Fibroblast of gingiva (primary cell): ENCODE results near the gene ATXN10.

Experiments used
- DNase-seq: peaks from one replicate; pipeline ENCODE4 v3.0.0-alpha.2; 2011; ENCODE audit warnings: low read depth

The ATXN10 gene

DNA sequence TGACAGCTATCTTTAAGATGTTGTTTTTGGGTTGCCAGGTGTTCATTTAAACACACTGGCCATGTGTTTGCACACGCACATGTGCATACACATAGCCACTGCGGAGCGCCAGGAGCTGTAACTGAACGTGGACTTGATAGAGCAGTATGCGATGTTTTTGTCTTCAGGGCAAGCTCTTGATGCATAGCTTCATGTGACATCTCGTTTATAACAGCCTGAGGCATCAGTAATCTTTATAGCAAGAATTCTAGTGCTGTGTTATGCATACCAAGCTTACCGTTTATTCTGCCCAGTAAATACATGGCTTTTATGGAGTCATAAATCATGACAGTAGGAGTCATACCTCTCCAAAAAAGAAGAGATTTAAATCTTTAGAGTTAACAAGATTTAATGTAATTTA, 87.0 kb downstream of the ATXN10 start:
- DNase-seq = no peak

DNA sequence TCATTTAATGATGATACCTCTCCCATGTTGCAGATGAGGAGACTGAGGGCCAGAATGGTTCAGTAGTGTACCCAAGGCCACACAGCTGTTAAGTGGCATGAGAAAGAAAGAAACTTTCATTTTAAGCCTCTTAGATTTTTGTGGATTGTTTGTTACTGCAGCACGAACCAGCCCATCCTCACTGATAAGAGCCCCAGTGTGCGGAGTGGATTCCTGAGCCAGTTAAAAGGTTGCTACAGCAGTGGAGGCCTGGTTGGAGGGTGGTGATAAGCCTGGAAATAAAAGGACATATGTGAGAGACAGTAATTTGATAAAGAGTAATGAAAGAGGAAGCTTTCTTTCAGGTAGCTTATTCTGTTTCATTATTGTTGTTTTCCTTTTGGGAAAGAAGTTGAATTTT, 89.0 kb downstream of the ATXN10 start:
- DNase-seq = no peak

DNA sequence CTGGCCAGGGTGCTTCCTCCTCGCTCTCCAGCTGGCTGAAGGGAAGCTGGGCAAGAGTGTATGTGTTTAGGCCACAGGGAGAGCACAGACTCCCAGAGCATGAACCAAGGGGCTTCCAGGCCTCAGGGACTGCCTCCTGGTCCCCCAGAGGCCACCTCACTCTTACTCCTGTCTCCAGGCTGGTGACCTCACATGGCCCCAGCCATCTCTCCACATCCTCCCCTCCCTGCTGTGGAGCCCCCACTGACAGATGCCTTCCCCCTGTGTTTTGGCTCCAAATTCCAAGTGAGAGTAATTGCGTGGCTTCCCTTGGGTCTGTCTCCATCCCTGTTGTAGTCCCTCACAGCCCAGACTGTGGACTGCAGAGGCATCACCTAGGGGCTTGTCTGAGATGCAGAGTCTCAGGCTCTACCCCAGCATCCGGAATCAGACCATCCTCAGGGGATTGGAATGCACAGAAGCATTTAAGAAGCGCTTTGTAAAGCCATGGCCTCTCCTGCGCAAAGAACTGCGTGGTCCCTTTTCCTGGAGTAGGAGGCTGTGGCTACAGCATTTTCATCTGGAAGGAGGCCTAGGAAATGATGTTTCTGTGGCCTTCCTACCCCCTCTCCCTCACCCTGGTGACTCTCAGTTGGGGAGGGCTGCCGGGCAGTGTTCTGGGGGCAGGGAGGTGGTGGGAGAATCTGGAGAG, 91.1 kb downstream of the ATXN10 start:
- DNase-seq = no peak

DNA sequence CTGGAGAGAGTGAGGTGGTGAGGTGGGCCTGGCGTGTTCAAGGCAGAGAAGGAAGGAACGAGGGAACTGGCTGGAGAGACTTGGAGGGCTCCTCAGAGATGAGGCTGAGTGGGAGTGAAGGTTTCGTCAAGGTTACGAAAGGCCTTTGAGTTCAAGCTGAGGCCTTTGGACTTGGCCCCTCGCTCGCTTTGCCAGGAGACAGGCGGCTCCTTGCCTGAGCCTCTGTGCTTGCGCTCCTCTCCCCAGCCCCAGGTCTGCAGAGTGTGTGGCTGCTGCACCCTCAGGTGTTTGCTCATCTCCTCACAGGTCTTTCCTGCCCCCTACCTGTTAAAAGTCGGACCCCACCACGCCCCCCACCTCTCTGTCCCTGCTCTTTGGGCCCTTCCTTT, 91.6 kb downstream of the ATXN10 start:
- no peak for DNase-seq

DNA sequence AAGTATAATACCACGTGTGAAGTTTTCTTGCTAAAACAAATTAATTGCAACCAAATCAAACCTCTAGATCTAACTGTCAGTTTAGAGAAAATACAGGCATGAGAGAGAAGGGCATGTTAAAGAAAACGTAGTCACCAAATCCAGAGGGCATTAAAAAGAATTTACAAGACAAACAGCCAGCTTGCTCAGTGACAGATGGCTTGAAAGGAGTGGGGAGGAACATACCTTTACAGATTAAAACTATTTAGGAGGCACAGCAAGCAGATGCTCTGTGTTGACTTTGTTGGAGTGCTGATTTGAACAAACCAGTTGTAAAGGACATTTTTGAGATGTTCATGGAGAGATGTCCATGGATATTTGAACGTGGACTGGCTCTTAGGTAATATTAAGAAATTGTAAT, 96.9 kb downstream of the ATXN10 start:
- DNase-seq = no peak

DNA sequence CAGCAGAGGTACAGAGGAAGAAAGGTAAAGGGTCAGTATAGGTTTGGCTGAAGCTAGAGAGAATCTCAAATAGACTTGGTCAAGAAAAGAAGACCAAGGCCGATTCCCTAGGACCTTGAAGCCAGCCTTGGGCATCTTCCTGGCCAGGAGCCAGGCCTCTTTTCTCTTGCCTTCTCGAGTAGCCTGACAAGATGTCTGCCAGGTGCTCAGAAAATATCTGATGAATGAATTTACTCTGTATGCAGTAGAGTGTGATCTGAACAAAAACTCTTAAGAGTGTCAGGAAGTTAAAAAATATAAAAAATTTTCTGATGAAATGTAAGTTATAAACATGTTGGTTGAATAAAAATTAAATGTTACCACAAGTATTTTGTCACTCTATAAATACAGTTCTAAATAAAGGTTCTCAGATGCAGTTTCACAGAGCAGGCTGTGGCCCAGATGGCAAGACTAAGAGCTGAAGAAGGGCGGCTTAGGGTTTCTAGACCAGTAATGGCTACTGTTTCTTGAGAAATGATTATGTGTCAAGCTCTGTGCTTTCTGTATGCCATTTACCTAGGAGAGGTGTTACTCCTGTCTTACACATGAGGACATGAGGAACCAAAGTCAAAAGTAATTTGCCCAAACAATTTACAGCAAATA, 98.1 kb downstream of the ATXN10 start:
- peak; percentile 45 for DNase-seq

DNA sequence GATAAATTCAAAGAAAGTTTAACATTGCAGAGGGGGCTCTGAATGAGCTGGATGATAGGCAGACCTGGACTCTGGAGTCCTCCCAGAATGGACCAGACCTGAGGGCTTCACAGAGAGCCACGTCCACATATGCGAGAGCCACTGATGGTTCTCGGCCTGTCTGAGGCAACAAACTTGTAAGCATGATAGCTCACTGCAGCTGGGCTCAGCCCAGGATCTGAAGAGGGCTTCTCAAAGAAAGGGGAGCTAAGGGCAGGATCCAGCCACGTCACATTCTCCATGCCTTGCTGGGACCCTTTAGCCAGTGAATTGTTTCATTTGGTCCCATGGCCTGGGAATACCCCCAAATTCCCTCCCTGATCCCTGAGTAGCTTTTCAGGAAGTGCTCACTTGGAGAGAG, 98.9 kb downstream of the ATXN10 start:
- DNase-seq = no peak

DNA sequence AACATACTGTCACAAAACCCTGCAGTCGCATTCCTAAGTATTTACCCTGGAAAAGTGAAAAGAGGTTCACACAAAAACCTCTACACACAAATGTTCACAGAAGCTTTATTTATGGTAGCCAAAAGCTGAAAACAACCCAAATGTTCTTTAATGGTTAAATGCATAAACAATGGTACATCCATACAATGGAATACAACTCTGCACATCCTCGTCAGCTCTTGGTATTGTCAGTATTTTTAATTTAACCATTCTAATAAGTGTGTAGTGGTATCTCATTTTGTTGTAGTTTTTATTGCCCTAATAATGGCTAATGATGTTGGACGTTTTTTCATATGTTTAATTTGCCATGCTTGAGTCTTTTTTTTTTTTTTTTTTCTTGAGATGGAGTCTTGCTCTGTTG, 99.4 kb downstream of the ATXN10 start:
- no peak for DNase-seq

DNA sequence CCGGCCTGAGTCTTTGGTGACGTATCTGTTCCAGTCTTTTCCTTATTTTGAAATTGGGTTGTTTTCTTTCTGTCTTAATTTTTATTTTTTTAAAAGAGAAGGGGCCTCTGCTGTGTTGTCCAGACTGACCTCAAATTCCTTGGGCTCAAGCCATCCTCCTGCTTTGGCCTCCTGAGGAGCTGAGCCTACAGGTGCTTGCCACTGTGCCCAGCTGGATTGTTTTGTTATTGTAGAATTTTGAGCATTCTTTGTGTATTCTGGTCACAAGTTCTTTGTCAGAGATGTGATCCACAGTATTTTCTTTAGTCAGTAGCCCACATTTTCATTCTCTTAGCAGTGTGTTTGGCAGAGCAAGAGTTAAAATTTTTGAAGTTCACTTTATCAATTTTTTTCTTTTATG, 100.1 kb downstream of the ATXN10 start:
- DNase-seq = no peak

DNA sequence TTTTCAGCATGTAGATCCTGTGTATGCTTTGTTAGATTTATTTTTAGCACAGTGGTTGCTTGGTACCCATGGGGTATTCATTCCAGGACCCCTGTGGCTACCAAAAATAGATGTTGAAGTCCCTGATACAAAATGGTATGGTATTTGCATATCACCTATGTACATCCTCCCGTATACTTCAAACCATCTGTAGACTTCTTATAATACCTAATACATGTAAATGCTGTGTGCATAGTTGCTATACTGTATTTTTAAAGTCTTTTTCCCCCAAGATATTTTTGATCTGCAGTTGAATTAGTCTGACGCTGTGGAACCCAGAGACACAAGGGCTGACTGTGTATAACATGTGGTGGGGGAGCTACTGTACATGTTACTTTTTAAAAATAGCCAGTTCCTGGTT, 101.1 kb downstream of the ATXN10 start:
- no peak for DNase-seq

DNA sequence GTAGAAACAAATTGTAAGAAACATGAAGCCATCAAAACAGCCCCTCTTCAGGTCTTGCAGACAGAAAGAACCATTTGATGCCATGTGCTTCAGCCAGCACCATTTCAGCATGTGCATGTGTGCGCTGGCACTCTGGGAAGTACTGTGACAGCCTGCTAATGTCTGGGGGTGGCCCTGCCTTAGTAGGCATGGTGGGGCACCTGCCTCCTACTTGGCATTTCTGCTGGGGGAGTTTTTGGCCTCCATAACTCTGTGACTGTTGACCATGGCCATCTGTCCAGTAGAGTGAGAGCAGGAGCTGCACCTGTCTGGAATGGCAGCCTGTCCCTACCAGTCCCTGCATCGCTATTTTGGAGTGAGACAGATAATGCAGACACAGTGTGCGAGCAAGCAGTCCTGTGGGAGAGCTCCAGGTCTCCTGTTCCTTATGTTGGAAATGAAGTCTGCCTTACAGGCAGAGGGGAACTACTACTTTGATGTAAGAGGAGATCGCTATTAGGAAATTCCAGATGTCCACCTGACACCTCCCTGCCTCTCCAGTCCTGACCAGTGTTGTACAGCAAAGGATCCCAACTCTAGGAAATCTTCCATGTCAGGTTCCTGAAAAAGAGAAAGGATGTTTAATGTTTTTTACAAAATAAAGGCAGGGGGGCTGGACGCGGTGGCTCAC, 102.5 kb downstream of the ATXN10 start:
- DNase-seq = no peak

DNA sequence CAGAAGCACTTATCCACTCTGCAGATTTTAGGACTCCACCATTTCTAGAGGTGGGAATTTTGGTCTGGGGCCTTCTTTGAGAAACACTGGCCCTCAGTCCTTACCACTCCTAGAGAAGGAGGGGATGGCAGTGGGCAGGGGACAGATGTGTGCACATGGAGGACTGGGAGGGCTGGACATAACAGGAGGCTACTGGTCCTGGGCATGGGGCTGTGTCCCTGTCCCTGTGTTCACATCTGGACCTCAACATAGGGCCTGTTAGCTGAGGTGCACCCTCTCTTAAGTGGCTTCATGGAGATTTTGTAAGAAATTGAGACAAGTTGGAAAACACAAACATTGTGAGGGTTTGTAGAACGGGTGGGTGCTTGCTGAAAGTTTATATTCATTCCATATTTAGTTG, 103.4 kb downstream of the ATXN10 start:
- no peak for DNase-seq

DNA sequence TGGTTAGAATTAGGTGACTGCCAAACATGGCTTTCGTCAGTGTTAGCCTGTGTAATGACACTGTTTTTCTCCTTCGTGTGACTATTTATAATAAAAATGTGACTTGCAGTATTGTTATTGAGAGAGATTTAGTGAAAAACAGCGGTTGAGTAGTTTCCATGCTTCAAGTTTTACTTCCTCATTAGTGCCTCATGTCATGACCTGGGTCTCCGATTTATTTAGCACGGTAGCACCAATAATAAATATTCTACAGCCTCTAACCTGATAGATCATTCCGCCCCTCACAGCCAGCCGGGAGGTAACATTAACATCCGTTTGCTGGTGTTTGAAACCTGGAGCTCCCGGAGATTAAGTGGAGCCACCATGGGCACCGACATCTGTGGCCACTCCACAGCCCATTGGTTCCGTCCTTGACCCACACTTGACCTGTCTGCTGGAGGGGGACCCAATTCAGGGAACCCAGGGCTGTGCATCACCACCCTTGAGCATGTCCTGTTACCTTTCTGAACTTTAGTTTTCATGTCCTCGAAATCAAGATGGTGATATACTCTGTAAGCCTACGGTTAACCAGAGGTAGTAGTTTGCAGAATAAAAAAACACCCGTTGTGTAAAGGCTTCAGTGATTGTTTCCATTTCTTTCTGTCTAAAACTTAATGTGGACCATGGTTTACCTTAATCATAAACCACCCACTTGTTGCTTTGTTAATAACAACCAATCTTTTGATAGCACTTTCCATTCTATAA, 104.1 kb downstream of the ATXN10 start:
- no peak for DNase-seq

DNA sequence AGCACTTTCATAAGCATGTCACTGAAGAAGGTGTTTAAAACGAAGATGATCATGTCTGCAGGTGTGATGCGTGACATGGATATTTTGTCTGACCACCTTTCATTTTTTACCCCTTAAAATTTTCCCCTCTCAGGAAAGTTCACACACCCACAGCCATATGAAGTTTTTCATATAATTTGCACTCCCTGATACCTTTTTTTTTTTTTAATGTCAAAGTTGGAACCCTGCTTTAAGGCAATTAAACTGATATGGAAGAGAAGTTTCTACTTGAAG, 104.6 kb downstream of the ATXN10 start:
- DNase-seq = no peak

DNA sequence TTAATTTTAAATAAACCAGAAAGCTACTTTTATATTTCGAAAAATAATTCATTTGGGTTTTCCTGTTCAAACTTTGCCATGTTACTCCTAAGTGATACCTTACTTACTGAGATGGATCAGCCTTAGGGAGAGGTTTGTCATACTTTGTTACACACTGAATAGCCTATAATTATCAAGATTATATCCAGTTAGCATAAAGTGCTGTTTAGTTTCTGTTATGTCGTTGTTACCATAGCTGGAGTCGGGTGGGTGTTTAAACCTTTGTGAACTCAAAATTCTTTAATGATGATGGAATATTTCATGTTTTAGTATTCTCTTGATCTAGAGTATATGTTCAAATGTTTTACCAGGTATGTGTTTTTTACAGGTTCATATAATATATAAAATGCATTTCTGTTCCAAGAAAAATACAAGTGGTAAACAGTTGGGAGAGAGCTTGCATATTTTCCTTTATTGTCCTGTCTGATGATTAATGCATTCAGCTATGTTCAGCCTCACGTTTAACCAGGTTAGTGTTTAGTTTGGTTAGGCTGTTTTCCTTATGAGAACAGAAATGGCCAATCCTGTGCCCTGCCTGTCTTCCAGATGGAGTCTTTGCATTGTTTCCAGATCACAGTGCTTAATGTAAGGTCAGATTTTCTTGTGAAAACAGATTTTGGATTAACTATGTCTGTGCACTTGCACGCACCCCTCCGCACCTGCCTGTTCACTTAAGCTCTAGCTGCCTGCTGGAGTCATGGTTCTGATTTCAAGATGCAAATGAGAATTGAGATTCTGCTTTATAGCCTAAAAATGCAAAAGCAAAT, 105.6 kb downstream of the ATXN10 start:
- no peak for DNase-seq

DNA sequence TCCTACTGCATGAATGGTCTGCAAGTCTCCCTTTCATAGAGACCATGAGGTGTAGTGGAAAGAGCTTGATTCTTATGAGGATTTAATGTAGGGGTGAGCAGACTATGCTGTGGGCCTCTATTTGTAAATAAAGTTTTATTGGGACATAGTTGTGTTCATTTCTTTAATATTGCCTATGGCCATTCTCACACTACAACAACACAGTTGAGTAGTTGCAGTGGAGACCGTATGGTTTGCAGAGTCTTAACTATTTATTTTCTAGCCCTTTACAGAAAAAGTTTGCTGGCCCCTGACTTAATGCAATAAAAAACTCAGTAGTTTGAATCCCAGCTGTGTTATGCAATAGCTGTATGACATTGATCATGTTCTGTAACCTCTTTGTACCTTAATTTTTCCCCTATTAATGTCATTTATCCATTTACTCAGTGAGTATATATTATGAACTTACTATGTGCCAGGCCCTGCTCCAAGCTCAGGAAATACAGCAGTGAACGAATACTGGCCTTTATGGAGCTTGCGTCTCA, 106.3 kb downstream of the ATXN10 start:
- DNase-seq = no peak

DNA sequence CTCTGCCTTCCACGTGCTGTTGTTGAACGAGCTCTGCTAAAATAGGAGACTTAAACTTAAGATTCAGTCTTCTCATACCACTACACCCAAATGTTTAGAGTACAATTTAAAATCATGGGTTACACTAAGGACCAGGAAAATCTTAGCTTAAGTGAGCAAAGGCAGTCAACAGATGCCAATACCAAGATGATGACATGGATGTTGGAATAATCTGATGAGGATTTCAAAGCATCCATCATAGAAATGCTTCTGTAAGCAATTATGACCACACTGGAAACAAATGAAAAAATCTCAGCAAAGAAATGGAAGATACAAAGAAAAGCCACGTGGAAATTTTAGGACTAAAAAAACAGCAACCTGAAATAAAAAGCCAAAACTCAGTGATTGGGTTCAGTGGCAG, 109.8 kb downstream of the ATXN10 start:
- peak; percentile 21 for DNase-seq

DNA sequence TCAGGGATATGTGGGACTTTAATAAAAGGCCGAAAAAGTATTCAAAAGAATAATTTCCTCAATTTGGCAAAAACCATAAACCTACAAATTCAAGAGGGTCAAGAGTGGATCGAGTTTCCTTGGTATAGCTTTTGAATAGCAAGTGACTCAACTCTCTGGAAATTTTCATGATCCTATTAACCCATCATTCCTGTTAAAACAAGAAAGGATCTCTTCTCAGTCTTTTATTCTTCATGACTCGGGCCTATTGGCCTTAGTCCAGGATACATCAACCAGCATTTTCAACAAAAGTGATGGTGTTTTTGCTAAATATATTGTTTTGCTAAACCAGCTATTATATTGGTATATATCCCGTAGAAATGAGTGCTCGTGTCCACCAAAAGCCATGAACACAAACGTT, 110.3 kb downstream of the ATXN10 start:
- no peak for DNase-seq

DNA sequence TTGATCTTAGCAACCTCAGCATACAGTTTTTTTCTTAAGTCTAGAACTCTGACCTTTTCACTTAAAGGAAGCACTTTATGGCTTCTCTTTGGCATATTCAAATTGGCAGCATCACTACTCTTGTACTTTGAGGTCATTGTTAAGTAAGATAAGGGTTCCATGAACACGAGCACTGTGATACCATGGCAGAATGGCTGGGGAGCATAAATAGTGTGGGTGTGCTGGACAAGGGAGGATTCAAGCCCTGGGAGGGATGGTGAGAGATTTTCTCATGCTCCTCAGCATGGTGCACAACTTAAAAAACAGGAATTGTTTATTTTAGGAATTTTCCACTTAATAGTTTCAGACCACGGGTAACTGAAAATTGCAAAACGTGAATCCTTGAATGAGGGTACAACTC, 111.4 kb downstream of the ATXN10 start:
- DNase-seq = no peak

DNA sequence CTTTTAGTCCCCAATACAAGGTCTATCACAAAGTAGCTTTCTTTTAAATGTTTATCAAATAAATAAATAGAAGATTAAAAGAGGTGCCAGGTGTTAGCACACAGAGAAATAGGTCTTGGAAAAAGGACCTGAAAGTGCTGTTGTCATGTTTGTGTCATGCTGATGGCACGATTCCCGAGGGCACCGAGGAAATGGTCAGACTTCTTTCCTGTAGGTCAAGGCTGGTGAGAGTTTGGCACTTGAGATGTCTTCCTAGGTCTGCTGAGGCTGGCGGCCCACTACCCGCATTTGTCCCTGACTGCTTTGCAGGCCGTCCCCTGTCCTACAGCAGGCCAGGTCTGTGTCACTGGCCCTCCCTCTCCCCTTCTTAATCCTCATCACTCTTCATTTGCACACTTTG, 112.1 kb downstream of the ATXN10 start:
- no peak for DNase-seq

DNA sequence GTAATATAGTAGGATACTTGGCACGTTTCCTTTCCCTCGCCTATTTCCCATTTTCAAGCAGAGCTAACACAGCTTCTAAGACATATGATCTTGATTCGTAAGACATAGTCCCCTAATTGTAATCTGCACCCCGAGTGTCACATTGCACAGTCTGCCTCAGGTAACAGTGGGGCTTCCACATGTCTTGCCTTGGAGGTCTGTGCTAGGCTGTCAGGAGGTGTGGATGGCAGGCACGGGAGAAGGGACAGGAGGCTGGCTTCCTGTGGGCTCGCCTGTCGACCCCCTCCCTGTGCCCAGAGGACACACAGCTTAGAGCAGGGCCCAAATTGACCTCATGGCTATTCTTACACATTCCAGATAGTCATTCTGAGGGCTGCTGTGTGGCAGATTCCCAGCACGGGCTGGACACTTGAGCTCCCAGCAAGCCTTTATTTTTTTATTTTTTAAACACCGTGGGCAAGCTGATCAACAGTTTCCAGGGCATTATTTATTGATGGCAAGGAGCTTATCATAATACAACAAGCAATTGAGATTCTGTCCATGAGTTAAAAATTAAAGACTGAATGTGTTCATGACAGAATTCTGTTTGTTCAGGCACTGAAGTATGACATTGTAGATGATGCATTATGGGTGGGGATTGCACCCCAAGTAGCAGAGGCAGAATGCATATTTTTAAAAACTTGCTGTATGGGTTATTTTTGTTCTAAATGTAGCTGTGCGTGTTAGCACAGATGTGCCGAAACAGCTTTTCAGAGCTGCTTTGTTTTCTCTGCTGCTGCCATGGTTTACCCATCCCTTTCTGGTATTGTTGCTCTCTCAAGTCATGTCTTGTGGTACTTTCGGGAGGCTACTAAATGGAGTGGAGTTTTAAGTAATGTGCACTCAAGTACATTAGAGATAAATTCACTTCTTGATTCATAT, 113.0 kb downstream of the ATXN10 start:
- no peak for DNase-seq
